Left hindlimb (tissue), 1 donor: ENCODE data around the gene PDXDC1.
"Not testable (repeated sequence)": the region's sequence is repeated elsewhere in the genome, so short reads cannot be mapped to it uniquely, and the experiment has no call there.

Source experiments
- DNase-seq: peaks from one replicate; pipeline ENCODE4 v3.0.0-alpha.2; 2018

Gene PDXDC1

DNA sequence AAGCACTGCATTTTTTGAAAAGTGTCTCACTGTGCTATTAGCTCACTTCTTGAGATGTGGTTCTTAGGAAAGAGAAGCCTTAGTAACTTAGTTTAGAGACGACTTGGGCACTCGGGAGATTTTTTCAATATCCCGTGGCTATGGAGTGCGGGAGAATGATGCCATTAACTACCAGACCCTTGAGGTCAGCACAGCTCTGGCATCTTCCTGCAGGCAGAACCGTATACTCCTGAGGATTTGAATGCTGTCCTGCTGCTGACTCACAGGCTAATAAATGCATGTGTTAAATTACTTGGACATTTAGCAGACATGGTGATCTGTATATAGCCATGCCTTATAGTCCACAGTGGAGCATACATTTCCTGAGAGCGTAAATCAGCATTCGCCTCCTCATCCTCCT, 46.6 kb downstream of the PDXDC1 start:
- not testable (repeated sequence) for DNase-seq

DNA sequence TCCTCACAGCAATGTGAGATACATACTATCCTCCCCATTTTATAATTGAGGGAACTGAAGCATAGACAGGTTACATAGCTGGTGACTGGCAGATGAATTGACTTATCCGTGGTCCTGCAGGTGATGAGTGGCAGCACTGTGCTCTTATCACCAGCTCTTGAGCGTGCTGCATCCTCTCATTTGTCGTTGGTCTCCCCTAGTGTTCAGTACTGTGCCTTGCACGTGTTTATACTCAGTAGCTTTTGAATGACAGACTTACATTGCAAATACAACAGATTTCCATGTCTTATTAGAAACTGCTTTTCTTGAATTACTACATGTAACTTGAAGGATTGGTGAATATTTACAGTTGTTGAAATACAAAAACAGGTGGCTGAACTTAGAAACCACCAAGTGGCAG, 47.4 kb downstream of the PDXDC1 start:
- not testable (repeated sequence) for DNase-seq

DNA sequence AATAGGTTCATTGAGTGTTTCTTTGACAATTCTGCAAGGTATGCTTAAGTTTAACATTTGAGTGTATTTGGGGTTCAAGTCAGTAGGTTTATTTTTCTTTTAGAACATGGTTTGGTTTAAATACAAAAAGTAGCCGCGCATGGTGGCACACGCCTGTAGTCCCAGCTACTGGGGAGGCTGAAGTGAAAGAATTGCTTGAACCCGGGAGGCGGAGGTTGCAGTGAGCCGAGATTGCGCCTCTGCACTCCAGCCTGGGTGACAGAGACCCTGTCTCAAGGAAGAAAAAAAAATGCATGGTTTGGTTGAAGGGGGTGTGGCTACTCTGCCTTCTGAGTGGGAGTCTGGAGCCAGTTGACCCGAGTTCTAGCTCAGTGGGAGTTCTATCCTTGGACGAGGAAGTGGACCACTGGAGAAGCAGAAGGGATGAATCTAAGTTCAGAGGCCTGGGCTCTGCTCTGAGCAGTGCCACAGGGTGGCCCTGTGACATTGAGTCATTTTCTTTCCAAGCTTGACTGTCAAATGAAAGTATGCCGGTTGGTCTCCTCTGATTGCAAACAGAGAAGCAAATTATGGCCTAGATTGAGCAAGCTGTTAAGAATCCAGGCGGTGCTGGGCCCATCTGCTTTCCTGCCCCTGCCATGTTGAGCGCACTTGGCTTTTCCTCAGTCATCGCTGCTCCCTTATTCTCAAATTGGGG, 48.7 kb downstream of the PDXDC1 start:
- DNase-seq, result not testable (repeated sequence)

DNA sequence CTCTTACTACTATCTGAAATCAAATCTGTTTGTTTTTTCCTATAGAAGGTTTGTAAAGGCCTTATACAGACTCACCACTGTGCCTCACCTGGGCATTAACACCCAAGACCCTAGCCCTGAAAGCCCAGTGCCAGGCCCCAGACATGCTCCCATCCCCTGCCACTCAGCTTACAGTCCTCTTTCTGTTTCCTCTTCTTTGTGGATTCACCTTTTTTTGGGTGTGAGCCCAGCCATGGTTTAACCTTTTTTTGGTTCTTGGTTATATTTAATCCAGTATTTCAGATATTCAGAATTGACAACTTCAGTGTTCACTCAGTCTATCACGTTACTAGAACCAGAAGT, 50.0 kb downstream of the PDXDC1 start:
- not testable (repeated sequence) for DNase-seq

DNA sequence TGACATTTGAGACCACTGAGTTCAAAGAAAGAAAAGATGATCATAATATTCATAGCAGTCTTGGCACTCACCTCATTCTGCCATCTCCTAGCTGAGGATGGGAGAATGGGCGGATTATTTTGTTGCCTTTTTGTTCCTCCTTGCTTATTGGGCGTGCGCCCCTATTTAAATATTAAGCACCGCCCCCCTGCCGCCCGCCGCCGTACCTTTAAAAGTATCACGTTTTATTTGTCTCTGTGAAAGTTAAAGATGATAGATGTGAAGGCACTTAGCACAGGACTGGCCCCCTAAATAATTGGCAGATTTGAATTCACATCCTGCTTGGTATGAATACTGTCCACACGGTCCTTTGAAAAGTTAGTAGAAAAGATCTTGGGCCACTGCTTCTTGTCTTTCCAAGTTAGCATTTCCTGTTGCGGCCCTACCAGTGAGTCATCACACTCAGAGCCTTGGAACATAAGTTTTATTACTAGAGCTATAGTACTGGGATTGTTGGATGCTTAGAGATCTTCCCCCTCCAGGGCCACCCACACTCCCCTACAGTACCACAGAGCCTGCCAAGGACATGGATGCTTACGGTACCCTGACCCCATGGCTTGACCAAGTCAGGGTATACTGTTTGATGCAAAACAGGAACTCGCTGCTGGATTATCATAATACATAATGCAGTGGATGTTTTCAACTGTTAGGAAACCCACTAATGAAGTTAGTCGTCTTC, 50.6 kb downstream of the PDXDC1 start:
- DNase-seq, result not testable (repeated sequence)

DNA sequence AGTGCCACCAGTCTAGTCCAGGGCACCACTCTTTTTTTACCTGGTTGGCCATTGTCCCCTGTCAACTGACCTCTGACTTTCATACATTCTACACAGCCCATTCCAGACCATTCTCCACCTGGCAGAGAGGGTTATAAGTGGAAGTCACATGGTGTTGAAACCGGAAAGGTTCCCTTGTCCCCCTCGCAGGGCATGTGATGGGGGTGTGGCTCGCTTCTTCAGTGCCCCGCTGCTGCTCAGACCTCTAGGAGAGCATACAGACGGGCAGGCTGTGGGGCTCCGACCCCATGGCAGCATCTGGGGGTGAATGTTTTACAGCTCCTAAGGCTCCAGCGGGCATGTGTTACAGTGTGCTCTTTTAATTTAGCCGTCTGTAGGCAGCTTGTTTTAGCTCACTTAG, 52.2 kb downstream of the PDXDC1 start:
- not testable (repeated sequence) for DNase-seq

DNA sequence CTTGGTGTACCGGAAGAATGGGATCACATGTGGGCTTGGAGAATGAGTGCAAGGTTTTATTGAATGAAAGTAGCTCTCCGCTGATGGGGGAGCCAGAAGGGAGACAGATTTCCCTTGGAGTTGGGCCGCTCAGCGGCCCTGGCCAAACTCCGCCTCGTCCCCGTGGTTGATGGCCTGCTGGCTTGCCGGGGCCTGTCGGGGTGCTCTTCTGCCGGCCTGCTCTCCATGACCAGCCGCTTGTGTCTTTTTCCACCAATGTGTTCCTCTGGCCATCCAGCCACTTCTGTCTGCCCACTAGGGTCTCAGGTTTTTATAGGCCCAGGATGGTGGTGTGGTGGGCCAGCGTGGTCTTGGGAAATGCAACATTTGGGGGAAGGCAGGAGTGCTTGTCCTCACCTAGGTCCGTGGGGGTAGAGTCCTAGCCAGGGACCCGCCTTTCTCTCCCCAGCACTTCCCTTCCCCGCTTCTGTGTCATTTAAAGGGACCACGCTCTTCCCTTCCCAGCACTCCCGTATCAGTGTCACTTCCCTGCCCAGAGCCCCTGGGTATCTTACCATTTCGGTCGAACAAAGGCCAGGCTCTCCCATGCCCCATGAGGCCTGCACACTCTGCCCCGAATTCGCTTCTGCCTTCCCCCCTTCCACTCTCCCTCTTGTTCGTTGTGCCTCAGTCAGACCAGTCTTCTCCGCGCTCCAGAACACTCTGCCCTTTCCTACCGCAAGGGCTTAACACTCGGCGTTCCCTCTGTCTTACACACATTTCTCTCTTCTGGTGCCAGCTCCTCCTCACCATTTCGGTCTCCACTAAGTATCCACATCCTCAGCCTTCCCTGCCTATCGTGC, 52.9 kb downstream of the PDXDC1 start:
- DNase-seq, result not testable (repeated sequence)

DNA sequence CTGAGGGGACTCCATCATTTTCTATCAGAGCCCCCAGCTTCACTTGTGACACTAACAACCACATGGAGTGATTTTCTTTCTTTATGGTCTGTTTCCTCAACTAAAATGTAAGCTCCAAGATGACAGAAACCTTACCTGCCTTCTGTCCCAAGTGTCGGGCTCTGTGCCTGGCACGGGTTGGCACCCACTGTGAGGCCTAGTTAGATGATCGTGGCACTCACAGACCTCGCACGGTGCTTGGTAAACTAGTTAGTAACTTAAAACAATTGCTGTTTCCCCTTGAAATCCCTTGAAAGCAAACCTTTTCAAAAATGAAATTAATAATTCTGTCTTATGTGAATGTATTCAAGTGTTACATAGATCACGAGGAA, 53.5 kb downstream of the PDXDC1 start:
- not testable (repeated sequence) for DNase-seq

DNA sequence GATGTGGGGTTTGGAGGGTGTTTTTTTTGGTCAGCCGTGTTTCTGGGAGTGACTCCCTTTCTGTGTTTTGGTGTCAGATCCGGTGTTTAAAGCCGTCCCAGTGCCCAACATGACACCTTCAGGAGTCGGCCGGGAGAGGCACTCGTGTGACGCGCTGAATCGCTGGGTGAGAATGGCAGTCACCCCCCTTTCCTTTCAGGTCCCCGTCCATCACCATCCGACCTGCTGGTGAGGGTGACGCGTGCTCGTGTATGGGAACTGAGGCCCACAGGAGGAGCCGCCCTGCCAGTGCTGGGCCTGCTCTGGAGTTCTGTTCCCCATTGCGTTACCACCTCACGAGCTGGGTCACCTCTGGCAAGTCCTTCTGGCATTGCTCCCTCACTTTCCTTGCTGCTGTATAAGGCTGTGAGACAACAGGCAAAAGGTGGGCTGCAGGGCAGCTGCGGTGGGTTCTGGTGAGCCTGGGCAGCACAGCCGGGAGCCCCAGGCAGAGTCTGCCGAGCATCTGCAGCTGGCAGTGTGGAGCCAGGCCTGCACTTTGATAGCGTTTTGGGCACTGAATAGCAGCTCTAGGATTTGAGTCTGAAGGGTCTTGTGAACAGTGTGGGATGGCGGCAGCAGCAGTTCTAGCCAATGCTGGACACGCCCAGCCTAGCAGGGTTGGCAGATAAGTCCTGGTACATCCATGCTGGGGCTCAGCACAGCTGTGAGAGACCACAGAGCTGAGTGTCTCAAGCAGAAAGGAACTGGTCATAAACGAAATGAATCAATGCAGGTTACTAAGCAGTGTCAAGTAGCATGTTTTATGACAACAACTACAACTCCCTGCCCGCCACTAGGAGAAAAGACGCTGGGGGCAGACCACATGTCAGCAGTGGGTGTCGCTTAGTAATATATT, 54.2 kb downstream of the PDXDC1 start:
- not testable (repeated sequence) for DNase-seq

DNA sequence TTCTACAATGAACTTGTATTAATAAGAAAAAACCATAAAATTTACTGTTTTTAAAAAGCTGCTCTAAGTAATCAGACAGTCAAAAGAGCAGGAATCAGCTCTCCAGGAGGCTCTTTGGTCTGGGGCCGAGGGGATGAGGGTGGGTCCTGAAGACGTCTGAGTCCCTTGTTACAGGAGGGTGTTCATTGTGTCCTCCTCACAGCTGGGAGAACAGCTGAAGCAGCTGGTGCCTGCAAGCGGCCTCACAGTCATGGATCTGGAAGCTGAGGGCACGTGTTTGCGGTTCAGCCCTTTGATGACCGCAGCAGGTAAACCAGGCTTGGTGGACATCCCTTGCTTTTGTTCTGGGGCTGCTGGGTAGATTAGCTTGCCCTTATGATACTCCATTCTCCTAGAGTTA, 54.9 kb downstream of the PDXDC1 start:
- DNase-seq, result not testable (repeated sequence)

DNA sequence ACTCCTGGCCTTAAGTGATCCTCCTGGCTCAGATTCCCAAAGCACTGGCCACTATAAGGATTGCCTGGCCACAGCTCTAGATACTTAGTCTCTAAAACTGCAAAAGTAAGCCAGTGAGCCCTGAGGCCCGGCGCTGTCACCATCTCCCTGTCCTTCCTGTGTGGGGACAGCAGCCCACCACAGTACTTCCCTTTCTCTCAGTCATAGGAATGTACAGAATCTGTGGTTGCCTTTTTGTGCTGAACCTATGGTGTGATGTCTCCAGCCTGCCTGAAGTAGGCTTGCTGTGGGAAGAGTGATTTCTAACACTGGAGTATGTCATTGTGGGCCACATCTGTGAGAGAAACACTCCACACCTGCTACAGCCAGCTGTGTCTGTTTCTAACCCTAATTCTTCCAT, 56.4 kb downstream of the PDXDC1 start:
- no peak for DNase-seq

DNA sequence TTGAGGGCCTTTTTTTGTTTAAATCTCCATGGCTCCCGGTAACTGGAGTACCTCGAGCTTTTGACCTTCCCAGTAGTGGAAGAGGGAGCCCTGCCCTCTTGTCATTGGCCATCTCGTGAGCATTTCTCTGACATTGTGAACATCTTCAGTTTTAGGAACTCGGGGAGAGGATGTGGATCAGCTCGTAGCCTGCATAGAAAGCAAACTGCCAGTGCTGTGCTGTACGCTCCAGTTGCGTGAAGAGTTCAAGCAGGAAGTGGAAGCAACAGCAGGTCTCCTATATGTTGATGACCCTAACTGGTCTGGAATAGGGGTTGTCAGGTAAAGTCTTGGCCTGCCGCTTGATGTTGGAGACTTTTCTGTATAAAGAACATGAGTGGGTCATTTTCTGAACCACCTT, 56.8 kb downstream of the PDXDC1 start:
- DNase-seq, result no peak

DNA sequence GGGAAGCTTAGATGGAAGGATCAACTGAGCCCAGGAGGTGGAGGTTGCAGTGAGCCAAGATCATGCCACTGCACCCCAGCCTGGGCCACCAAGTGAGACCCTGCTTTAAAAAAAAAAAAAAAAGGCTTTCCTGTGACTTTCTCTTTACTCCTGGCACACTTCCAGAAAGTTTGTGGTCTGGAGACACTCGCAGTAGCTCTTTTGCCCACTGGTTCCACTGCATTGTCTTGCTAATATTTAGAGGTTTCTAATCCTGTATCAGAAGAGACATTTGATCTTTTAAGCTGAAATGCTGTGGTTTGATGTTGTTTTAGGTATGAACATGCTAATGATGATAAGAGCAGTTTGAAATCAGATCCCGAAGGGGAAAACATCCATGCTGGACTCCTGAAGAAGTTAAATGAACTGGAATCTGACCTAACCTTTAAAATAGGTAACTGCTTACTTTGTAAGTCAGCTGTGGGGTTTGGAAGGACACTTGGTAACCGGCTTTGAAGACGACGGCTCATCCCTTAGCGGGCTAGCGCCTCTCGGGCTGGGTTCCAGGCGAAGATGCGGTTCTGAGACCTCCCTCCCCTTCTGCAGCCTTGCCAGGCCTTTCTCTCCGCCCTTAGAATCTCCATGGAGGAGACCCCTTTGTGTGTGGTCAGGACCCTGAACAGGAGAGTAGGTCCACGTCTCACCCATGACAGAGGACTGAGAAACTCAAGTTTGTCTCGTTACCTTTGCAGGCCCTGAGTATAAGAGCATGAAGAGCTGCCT, 57.9 kb downstream of the PDXDC1 start:
- DNase-seq, result no peak

DNA sequence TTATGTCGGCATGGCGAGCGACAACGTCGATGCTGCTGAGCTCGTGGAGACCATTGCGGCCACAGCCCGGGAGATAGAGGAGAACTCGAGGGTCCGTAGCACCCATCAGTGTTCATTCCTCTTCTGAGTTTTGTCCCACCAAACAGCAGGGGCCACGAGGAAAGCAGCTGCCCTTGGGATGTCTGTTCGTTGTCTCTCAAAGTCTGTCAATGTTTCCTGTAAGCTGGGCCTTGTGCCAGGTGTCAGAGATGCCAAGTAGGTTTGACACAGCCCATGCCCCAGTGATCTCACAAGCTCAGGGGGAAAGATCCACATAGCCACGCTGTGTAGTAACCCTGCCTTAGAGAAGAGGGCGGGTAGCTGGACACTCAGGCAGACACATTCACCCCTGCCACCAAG, 58.5 kb downstream of the PDXDC1 start:
- no peak for DNase-seq

DNA sequence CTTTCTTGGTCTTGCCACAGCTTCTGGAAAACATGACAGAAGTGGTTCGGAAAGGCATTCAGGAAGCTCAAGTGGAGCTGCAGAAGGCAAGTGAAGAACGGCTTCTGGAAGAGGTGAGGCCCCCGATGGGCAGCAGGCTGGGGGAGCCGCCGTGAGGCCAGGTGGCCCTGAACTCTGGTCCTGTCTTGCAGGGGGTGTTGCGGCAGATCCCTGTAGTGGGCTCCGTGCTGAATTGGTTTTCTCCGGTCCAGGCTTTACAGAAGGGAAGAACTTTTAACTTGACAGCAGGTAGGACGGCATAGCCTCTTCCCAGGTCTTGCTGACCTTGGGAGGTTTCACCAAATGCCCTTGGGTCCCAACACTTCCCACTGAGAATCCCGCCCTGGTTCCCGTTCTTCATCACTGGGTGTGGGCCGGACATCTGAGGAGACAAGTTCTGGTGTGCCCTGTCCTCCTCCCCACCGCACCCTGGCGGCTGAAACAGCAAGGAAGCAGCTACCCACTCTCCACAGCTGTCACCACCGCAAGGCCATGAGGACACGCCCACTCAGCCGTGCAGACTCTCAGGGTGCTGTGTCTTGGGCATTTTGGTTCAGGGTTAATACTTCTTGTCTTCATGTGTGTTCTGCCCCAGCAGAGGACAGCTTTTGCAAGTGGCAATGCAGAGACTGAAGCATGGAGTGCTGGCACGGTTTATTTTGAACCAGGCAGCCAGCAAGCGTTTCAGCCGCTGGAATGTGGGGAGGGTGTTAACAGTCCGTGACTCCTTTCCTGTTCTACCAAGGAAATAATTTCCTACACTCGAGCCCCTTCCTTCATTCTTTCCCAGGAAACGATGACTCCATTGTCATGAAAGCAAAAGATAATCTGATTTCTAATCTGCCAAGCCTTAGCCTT, 59.7 kb downstream of the PDXDC1 start:
- no peak for DNase-seq

DNA sequence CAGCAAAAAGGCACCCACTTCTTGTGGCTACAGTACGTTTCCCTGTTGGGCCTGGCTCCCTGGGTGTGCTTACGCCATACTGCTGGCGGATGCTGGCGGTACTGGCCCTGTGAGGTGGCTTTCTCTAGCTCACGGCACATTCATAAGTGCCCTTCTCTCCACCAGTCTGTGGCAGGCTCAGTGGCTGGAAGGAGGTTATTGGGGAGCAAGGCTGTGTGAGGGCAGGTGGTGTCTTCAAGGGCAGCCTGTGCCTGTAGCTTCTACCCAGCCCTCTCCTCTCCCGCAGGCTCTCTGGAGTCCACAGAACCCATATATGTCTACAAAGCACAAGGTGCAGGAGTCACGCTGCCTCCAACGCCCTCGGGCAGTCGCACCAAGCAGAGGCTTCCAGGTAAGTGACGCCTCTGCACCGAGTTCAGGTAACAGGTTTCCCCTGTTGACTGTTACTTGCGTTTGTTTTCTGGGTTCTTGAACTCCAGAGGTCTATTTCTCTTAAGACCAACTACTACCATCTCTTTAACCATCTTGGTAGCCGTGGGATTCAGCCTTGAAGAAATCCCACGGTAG, 60.4 kb downstream of the PDXDC1 start:
- DNase-seq, result no peak

DNA sequence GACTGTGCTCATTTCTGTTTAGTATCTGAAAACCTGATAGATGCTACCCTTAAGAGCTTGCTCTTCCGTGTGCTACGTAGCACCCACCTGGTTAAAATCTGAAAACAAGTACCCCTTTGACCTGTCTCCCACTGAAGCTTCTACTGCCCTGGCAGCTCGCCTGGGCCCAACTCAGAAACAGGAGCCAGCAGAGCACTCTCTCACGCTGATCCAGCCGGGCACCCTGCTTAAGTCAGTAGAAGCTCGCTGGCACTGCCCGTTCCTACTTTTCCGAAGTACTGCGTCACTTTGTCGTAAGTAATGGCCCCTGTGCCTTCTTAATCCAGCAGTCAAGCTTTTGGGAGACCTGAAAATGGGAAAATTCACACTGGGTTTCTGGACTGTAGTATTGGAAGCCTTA, 62.2 kb downstream of the PDXDC1 start:
- no peak for DNase-seq

DNA sequence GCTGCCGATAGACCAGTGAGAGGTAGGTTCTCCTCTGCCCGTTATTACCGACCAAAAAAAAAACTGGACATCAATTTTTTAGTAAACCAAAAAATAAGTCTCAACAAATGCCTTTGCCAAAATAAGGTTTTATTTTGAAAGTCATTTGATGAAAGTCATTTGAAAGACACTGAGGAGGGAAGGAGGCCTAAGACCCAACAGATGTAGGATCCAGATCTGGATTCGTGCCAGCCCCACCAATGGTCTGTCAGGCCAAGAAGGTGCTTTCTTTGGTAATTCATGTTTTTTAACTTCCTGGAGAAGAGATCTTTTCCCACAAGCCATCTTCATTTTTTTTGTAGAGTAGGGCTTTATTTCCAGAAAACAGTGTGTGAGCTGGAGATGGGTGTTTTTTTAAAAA, 62.9 kb downstream of the PDXDC1 start:
- DNase-seq, result no peak

DNA sequence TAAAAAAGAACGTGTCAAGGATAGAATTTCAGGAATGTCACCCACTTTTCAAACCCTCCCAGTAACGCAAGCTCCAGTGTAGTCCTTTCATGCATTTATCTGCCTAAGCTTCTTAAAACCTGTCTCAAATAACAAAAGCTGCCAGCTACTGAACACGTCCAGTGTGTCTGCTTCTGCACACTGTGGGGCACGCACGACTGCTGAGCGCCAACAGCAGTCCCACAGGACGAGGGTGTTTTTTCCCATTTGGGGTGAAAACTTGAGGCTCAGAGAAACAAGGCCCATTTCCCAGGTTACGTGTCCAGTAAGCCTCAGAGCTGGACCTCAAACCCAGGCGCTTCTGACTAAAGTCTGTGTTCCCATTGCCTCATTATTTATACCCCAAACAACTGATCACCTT, 63.9 kb downstream of the PDXDC1 start:
- no peak for DNase-seq

DNA sequence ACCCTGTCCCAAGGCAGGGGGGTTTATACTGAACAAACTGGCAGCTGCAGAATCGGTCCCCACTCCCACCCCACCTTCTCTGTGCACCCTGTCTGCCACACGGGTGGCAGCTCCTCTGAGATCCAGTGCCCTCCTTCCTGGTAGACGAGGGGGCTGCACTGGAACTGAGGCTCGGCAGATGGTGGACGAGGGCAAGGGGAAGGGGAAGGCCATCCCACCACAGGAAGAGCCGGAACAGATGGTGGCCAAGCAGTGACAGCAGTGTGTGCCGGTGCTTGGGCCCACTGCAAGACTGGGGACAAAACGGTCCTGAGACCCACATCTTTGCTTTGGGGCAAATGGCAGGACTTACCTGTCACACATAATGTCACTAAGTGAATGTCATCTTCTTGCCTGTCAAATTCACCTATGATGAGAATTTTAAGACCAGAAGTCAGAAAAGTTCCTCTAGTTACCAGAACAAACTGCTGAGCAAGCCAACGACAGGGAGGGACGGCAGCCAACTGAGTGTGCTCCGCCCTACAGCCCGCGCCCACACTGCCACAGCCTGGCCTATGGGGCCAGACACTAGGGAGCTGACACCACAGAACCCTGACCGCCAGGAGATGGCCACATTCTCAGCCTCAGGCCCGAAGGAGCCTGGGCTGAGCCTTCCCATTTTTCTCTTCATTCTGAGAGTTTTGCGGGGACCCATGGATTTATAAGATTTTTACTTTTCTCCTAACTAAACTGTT, 66.6 kb downstream of the PDXDC1 start:
- peak; percentile 81 for DNase-seq
